Erythroblast (primary cell): ENCODE data around the gene SUGP2.

Experiments
- GATA1 ChIP-seq: IDR thresholded peaks from 2 replicates; pipeline ENCODE4 v1.6.1; 2011; ENCODE audit warnings: low read depth, mild to moderate bottlenecking, control low read depth, low read length, moderate library complexity
- POLR2A ChIP-seq: IDR thresholded peaks from 2 replicates; pipeline ENCODE4 v1.6.1; 2011; ENCODE audit warnings: mild to moderate bottlenecking, low read length

DNA sequence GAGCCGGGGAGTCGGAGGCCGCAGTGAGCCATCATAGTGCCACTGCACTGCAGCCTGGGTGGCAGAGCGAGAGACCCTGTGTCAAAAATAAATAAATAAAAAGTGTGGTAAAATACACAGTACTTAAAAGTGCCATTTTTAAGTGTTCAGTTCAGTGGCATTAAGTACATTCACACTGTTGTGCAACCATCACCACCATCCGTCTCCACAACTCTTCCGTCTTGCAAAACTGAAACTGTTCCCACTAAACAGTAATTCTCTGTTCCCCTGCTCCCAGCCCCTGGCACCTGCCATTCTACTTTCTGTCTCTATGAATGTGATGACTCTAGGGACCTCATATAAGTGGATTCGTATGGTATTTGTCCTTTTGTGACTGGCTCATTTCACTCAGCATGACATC is 43.8 kb upstream of the SUGP2 start:
- TF ChIP-seq POLR2A = no peak
- TF ChIP-seq GATA1 = no peak
